ACC112 (cell line): ENCODE results near the gene ANXA9.

Experiments
- H2AFZ ChIP-seq: fragments of 200-600 bp; sonication (generic); one replicate; pipeline ENCODE4 v1.6.0; 2017; ENCODE audit warnings: antibody characterized with exemption, low read length; ENCODE audit not compliant: unreplicated experiment
- H3K27ac ChIP-seq: fragments of 200-600 bp; sonication (generic); 2 replicates; pipeline ENCODE4 v1.5.1; 2014; ENCODE audit warnings: low read depth, mild to moderate bottlenecking, antibody characterized with exemption, low read length, moderate library complexity
- H3K27me3 ChIP-seq: fragments of 200-600 bp; sonication (generic); 2 replicates; pipeline ENCODE4 v1.6.1; 2014; ENCODE audit warnings: mild to moderate bottlenecking, antibody characterized with exemption, low read length, moderate library complexity, mixed read lengths; ENCODE audit not compliant: insufficient read depth
- H3K36me3 ChIP-seq: fragments of 200-600 bp; sonication (generic); 2 replicates; pipeline ENCODE4 v1.6.1; 2016; ENCODE audit warnings: mild to moderate bottlenecking, antibody characterized with exemption, low read length, moderate library complexity, mixed read lengths; ENCODE audit not compliant: insufficient read depth
- H3K4me1 ChIP-seq: fragments of 200-600 bp; sonication (generic); one replicate; pipeline ENCODE4 v1.6.1; 2016; ENCODE audit warnings: low read length, mixed read lengths; ENCODE audit not compliant: insufficient read depth, unreplicated experiment, control insufficient read depth
- H3K4me3 ChIP-seq: fragments of 200-600 bp; sonication (generic); 2 replicates; pipeline ENCODE4 v1.5.1; 2014; ENCODE audit warnings: mild to moderate bottlenecking, low read depth, low read length
- H3K79me2 ChIP-seq: fragments of 200-600 bp; sonication (generic); one replicate; pipeline ENCODE4 v1.6.0; 2016; ENCODE audit warnings: low read length; ENCODE audit not compliant: control insufficient read depth, unreplicated experiment, insufficient read depth

ANXA9 gene

GRCh38 chr1:151013518-151013917 lies 31.4 kb downstream of the ANXA9 start:
- H3K79me2 ChIP-seq: peaks cover 12% of the 10 kb centered on the region
- no peaks in the 10 kb centered on the region for H3K36me3 ChIP-seq
- H3K4me1 ChIP-seq: peaks cover 13% of the 10 kb centered on the region

GRCh38 chr1:151024540-151025146 lies 42.6 kb downstream of the ANXA9 start:
- H3K36me3 ChIP-seq: no peaks in the 10 kb centered on the region
- H3K4me3 ChIP-seq: no peak overlapping the region
- H3K27ac ChIP-seq: no peak overlapping the region
- H3K79me2 ChIP-seq: no peaks in the 10 kb centered on the region
- no peaks in the 10 kb centered on the region for H3K4me1 ChIP-seq
- no peak overlapping the region for H2AFZ ChIP-seq
- H3K27me3 ChIP-seq: no peaks in the 10 kb centered on the region

More at GRCh38 chr1:151013518-151013917, 31.4 kb downstream of the ANXA9 start:
- Histone ChIP-seq H3K27me3 (no peaks in the 10 kb centered on the region), H3K4me3 (no peak overlapping the region), H3K27ac (no peak overlapping the region), H2AFZ (no peak overlapping the region)

- no peaks in the 10 kb centered on the region for H3K79me2 ChIP-seq
- H3K4me1 ChIP-seq: no peaks in the 10 kb centered on the region
- no peaks in the 10 kb centered on the region for H3K36me3 ChIP-seq
- no peak overlapping the region for H2AFZ ChIP-seq
- no peaks in the 10 kb centered on the region for H3K27me3 ChIP-seq
- H3K4me3 ChIP-seq: no peak overlapping the region
- H3K27ac ChIP-seq: no peak overlapping the region
These were observed 44.4 kb downstream of the ANXA9 start for GRCh38 chr1:151026460-151026859.

- Histone ChIP-seq H3K36me3 (no peaks in the 10 kb centered on the region), H3K4me1 (no peaks in the 10 kb centered on the region)
These were observed 50.1 kb downstream of the ANXA9 start for GRCh38 chr1:151032164-151032563.

GRCh38 chr1:151035167-151035566 lies 53.1 kb downstream of the ANXA9 start:
- Histone ChIP-seq H3K4me1 (no peaks in the 10 kb centered on the region), H3K4me3 (no peak overlapping the region), H3K79me2 (no peaks in the 10 kb centered on the region), H3K36me3 (no peaks in the 10 kb centered on the region), H3K27ac (no peak overlapping the region), H3K27me3 (no peaks in the 10 kb centered on the region), H2AFZ (no peak overlapping the region)

More at GRCh38 chr1:151032164-151032563, 50.1 kb downstream of the ANXA9 start:
- no peaks in the 10 kb centered on the region for H3K79me2 ChIP-seq
- no peak overlapping the region for H2AFZ ChIP-seq
- no peaks in the 10 kb centered on the region for H3K27me3 ChIP-seq
- H3K27ac ChIP-seq: no peak overlapping the region
- no peak overlapping the region for H3K4me3 ChIP-seq

GRCh38 chr1:151036356-151036755 lies 54.3 kb downstream of the ANXA9 start, which contains the start of gene BNIPL:
Gene BNIPL, plus strand, starts transcription at chr1:151036586. Its CDS starts 140 bp downstream, at chr1:151036726.
- Histone ChIP-seq H3K79me2 (no peaks in the 10 kb centered on the region), H3K36me3 (no peaks in the 10 kb centered on the region), H3K27ac (no peak within 1 kb of the TSS), H3K4me3 (no peak within 1 kb of the TSS), H3K4me1 (no peaks in the 10 kb centered on the region), H2AFZ (no peak within 1 kb of the TSS), H3K27me3 (no peaks in the 10 kb centered on the region)

- H3K27ac ChIP-seq: no peak overlapping the region
- no peaks in the 10 kb centered on the region for H3K36me3 ChIP-seq
These were observed 54.9 kb downstream of the ANXA9 start for GRCh38 chr1:151037032-151037431.

GRCh38 chr1:151039521-151039920 lies 57.4 kb downstream of the ANXA9 start:
- Histone ChIP-seq H3K4me3 (no peak overlapping the region), H2AFZ (no peak overlapping the region), H3K4me1 (no peaks in the 10 kb centered on the region), H3K79me2 (no peaks in the 10 kb centered on the region), H3K27me3 (no peaks in the 10 kb centered on the region), H3K36me3 (no peaks in the 10 kb centered on the region), H3K27ac (no peak overlapping the region)

More at GRCh38 chr1:151037032-151037431, 54.9 kb downstream of the ANXA9 start:
- H3K27me3 ChIP-seq: no peaks in the 10 kb centered on the region
- no peak overlapping the region for H2AFZ ChIP-seq
- H3K4me1 ChIP-seq: no peaks in the 10 kb centered on the region
- H3K4me3 ChIP-seq: no peak overlapping the region
- H3K79me2 ChIP-seq: no peaks in the 10 kb centered on the region

GRCh38 chr1:151043163-151043562 lies 61.1 kb downstream of the ANXA9 start:
- Histone ChIP-seq H3K36me3 (no peaks in the 10 kb centered on the region), H3K4me3 (no peak overlapping the region), H3K4me1 (peaks cover 5% of the 10 kb centered on the region), H3K79me2 (no peaks in the 10 kb centered on the region), H3K27ac (no peak overlapping the region), H2AFZ (no peak overlapping the region), H3K27me3 (no peaks in the 10 kb centered on the region)
